Lower lobe of right lung (tissue), 2 donors: ENCODE data around the gene TMEM270. TPM values are rescaled to one million over a fixed set of nuclear protein-coding genes. Genes with fewer than 3 reads are reported as not detected.
"Not testable (repeated sequence)": the region's sequence is repeated elsewhere in the genome, so short reads cannot be mapped to it uniquely, and the experiment has no call there.

ENCODE experiments used
- ATAC-seq, 2 donors: fragments of 200-7000 bp; cut with Tn5 transposase; one replicate each; pipeline ENCODE4 v1.9.1; 2020 to 2022; ENCODE audit warnings: mild to moderate bottlenecking in 2 of 2, moderate library complexity in 2 of 2
- DNase-seq: peaks from one replicate; pipeline ENCODE4 v3.0.0-alpha.2; 2020
- H3K27ac ChIP-seq: fragments of 200-600 bp; one replicate; pipeline ENCODE4 v1.8.0; 2022
- H3K27me3 ChIP-seq: fragments of 200-600 bp; one replicate; pipeline ENCODE4 v1.8.0; 2022; ENCODE audit warnings: low read depth
- H3K36me3 ChIP-seq: fragments of 200-600 bp; one replicate; pipeline ENCODE4 v1.8.0; 2022; ENCODE audit warnings: mild to moderate bottlenecking
- H3K4me1 ChIP-seq: fragments of 200-600 bp; one replicate; pipeline ENCODE4 v1.8.0; 2022
- H3K4me3 ChIP-seq: fragments of 200-600 bp; one replicate; pipeline ENCODE4 v1.8.0; 2022; ENCODE audit warnings: mild to moderate bottlenecking
- H3K9me3 ChIP-seq: fragments of 200-600 bp; one replicate; pipeline ENCODE4 v1.8.0; 2022
- CTCF ChIP-seq: fragments of 200-600 bp; IDR thresholded peaks from one replicate; pipeline ENCODE4 v1.8.0; 2022; ENCODE audit warnings: antibody characterized with exemption, mild to moderate bottlenecking
- intact Hi-C: fragments of 100-400 bp; cut with DNase I; formaldehyde crosslinking; loops from one replicate; pipeline ENCODE4 v1.11.0; 2022
- long read RNA-seq: library from polyadenylated mRNA; unstranded; transcript quantifications from one replicate; pipeline ENCODE4 v2.0.0, GENCODE V29; 2021
- total RNA-seq: library from RNA; stranded (reverse); fragmentation: NEBNext Ultra II Directional; extraction: Animal tissue kit (Norgen Biotek cat#: 25700); gene quantifications from one replicate; pipeline ENCODE4 v1.2.1, GENCODE V29; 2021
- donor health status: DM: no; HTN: yes; CAD: no; lungs with severe emphysema.

Gene TMEM270
- not detected for total RNA-seq
- long read RNA-seq = 0 reads

GRCh38 chr7:73860859-73861258 is at the start of gene TMEM270:
TSS of gene TMEM270 (plus strand) at chr7:73861159. CDS start at chr7:73861195, 36 bp downstream.
- Histone ChIP-seq H3K4me3 (no peak within 1 kb of the TSS), H3K9me3 (no peaks in the 10 kb centered on the region), H3K27me3 (no peaks in the 10 kb centered on the region), H3K4me1 (peaks cover under 1% of the 10 kb centered on the region), H3K36me3 (no peaks in the 10 kb centered on the region), H3K27ac (no peak within 1 kb of the TSS)
- no peak for ATAC-seq
- TF ChIP-seq CTCF = no peak
- no peak for DNase-seq
- intact Hi-C loops = no loop called here

GRCh38 chr7:73811760-73812168 is 49.2 kb upstream of the TMEM270 start:
- H3K36me3 ChIP-seq = no peaks in the 10 kb centered on the region
- H3K4me1 ChIP-seq = no peaks in the 10 kb centered on the region
- H3K27ac ChIP-seq = no peak overlapping the region
- H3K9me3 ChIP-seq = no peaks in the 10 kb centered on the region
- intact Hi-C loops = no loop called here
- H3K27me3 ChIP-seq = no peaks in the 10 kb centered on the region
- no peak overlapping the region for H3K4me3 ChIP-seq
- peak; percentile 88 for TF ChIP-seq CTCF
- peak; percentile 95 to 97 for ATAC-seq
- peak; percentile 83 for DNase-seq

GRCh38 chr7:73812996-73813395 is 48.0 kb upstream of the TMEM270 start:
- Histone ChIP-seq H3K27me3 (no peaks in the 10 kb centered on the region), H3K4me3 (no peak overlapping the region), H3K9me3 (no peaks in the 10 kb centered on the region), H3K4me1 (no peaks in the 10 kb centered on the region), H3K36me3 (no peaks in the 10 kb centered on the region), H3K27ac (no peak overlapping the region)
- TF ChIP-seq CTCF = no peak
- intact Hi-C loops = no loop called here
- DNase-seq (no peak), ATAC-seq (no peak)

GRCh38 chr7:73815436-73815835 is 45.5 kb upstream of the TMEM270 start:
- no peaks in the 10 kb centered on the region for H3K9me3 ChIP-seq

GRCh38 chr7:73817121-73817520 is 43.8 kb upstream of the TMEM270 start:
- intact Hi-C loops = no loop called here
- Histone ChIP-seq H3K4me3 (no peak overlapping the region), H3K9me3 (no peaks in the 10 kb centered on the region), H3K27me3 (no peaks in the 10 kb centered on the region), H3K36me3 (no peaks in the 10 kb centered on the region), H3K27ac (no peak overlapping the region), H3K4me1 (no peaks in the 10 kb centered on the region)
- TF ChIP-seq CTCF = no peak
- ATAC-seq (no peak), DNase-seq (peak; percentile 7)

More at GRCh38 chr7:73815436-73815835, 45.5 kb upstream of the TMEM270 start:
- DNase-seq (peak; percentile 20), ATAC-seq (no peak)
- Histone ChIP-seq H3K4me3 (no peak overlapping the region), H3K27ac (no peak overlapping the region), H3K27me3 (no peaks in the 10 kb centered on the region), H3K36me3 (no peaks in the 10 kb centered on the region), H3K4me1 (no peaks in the 10 kb centered on the region)
- no peak for TF ChIP-seq CTCF
- intact Hi-C loops = no loop called here

GRCh38 chr7:73820013-73820412 is 40.9 kb upstream of the TMEM270 start:
- no peak overlapping the region for H3K4me3 ChIP-seq
- no peak overlapping the region for H3K27ac ChIP-seq
- H3K36me3 ChIP-seq = no peaks in the 10 kb centered on the region
- no peak for TF ChIP-seq CTCF
- DNase-seq (no peak), ATAC-seq (no peak)
- H3K9me3 ChIP-seq = no peaks in the 10 kb centered on the region
- intact Hi-C loops = no loop called here
- no peaks in the 10 kb centered on the region for H3K4me1 ChIP-seq
- no peaks in the 10 kb centered on the region for H3K27me3 ChIP-seq

GRCh38 chr7:73821597-73822285 is 39.2 kb upstream of the TMEM270 start:
- H3K4me1 ChIP-seq, H3K27me3 ChIP-seq, H3K27ac ChIP-seq, ATAC-seq, H3K9me3 ChIP-seq, H3K36me3 ChIP-seq, intact Hi-C loops, H3K4me3 ChIP-seq: not testable (repeated sequence)
- DNase-seq = peak; percentile 6
